G401 (cell line): ENCODE data around the gene DCDC2B. TPM values are rescaled to one million over a fixed set of nuclear protein-coding genes. Genes with fewer than 3 reads are reported as not detected.
"Not testable (repeated sequence)": the region's sequence is repeated elsewhere in the genome, so short reads cannot be mapped to it uniquely, and the experiment has no call there.

Experiments used
- DNase-seq: peaks from one replicate; pipeline ENCODE4 v3.0.0-alpha.2; 2015; ENCODE audit warnings: low spot score
- in situ Hi-C: cut with HindIII; loops from 2 replicates; pipeline ENCODE4 v1.10.0; 2016; ENCODE audit warnings: low sequenced_read_pairs, mixed read lengths
- total RNA-seq: library from RNA; depleted of rRNA; stranded (reverse); fragments of >200 nt; shearing (Covaris generic); gene quantifications from 2 replicates; pipeline ENCODE4 v1.2.3, GENCODE V29; 2014; rRNA removed

Gene DCDC2B
- total RNA-seq, 1 experiment from 2014 or later, result not detected

DNA sequence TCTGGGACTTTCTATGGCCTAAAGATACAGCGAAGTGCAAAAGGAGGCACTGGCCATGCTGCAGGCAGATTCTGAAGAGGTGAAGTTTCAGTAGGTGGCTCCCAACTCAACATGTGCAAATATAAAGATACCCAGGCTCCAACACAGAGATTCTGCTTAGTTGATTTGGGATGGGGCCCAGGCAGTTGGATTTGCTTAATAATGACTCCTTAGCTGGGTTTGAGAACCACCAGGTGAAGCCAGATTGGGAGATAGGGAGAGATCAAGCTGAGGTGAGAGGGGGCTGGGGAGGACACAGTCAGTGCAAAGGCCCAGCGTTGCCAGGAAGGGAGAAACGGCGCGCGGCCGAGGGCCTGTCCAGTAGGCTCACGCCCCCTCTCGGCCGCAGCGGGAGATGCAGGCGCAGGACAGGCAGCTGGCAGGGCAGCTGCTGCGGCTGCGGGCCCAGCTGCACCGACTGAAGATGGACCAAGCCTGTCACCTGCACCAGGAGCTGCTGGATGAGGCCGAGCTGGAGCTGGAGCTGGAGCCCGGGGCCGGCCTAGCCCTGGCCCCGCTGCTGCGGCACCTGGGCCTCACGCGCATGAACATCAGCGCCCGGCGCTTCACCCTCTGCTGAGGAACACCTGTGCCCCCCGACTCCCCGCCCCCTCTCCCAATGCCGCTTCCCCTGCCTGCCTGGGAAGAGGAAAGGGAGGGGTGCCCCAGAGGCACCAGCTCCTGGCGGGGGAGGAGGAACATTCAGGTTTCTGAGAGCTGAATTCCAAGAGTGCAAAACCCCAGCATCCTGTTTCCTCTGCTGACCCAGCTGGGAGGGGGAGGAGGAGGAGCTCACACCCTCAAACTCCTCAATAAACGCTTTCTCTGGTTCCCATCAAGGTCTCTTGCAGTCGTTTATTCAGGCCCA is 39.3 kb downstream of the DCDC2B start:
- in situ Hi-C loops, result no loop called here

GRCh38 chr1:32249831-32250525 is 41.1 kb downstream of the DCDC2B start:
- in situ Hi-C loops, result no loop called here
- no peak for DNase-seq

More for the DNA sequence above, 39.3 kb downstream of the DCDC2B start:
- peak; percentile 26 for DNase-seq

DNA sequence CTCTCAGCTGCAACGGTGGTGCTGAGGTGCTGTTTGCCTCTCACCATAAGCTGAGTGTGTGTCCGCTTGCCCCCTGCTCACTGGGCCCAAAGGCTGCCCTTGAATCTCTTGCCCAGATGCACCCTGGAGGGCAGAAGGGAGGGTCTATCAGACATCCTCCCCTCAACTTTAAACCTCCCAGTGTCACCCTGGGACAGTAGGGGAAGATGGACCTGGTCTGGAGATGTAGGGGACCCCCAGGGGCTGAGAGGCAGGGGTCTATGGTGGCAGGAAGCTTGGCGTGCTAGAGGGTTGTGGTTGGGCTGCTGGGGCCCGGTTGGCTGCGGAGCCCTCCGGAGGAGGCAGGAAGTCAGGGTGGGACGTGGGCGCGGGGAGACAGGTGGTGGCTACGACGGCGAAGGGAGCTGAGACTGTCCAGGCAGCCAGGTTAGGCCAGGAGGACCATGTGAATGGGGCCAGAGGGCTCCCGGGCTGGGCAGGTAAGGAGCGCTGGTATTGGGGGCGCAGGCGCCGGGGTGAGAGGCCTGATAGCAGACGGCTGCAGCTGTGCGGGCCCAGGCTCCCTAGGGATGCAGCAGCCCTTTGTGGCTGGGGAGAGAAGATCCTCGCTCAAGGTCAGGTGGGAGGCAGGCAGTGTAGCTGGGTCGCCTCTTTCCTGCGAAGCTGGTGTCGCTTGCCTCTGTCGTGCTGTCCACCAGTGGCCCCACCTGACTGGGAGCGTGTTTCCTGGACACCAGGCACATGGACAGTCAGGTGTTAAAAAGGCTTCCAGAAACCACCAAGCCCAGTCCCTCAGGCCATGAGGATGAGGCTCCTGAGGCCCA is 42.2 kb downstream of the DCDC2B start, which contains the start of gene LCK:
Gene LCK, plus strand, starts transcription at position 373 of the 824 bp plus-strand sequence. CDS start 23,065 bp downstream, outside the sequence.
- in situ Hi-C loops, result no loop called here
- DNase-seq, result no peak

GRCh38 chr1:32255072-32256071 is 46.5 kb downstream of the DCDC2B start:
- no peak for DNase-seq
- in situ Hi-C loops, result no loop called here

DNA sequence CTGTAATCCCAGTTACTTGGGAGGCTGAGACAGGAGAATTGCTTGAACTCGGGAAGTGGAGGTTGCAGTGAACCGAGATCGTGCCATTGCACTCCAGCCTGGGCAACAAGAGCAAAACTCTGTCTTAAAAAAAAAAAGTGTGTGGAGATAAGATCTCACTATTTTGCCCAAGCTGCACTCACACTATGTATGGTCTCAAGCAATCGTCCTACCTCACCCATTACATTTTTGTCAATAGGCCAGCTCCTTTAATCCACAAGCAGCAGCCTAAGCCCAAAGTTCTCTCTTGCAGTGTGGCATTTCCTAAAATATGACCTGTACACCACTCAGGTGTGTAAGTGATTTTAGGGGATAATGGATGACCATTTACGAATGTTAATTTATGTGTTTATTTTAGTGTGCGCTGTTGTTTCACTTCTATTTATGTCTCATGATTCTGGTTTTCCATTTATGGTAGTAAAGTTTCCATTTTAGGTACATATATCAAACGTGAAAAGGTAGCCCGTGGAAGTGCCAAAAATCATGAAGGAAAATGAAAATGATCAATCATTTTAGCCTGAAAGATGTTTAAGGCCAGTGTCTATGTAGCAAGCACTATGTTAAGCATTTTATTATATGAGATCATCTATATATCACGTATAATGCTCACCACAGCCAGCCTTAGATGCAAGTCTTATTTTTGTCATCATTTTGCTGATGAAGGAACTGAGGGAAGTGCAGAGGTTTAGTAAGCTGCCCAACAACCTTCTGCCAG is 47.8 kb downstream of the DCDC2B start:
- in situ Hi-C loops, result no loop called here
- no peak for DNase-seq

DNA sequence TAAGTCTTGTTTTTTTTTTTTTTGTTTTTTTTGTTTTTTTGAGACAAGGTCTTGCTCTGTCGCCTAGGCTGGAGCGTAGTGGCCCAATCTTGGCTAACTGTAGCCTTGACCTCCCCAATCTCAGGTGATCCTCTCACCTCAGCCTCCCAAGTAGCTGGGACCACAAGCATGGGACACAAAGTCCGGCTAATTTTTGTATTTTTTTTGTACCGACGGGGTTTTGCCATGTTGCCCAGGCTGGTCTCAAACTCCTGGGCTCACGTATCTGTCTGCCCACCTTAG is 48.3 kb downstream of the DCDC2B start:
- no peak for DNase-seq
- in situ Hi-C loops, result no loop called here

- in situ Hi-C loops, DNase-seq: not testable (repeated sequence)
These were observed 54.3 kb downstream of the DCDC2B start for GRCh38 chr1:32263236-32263593.

DNA sequence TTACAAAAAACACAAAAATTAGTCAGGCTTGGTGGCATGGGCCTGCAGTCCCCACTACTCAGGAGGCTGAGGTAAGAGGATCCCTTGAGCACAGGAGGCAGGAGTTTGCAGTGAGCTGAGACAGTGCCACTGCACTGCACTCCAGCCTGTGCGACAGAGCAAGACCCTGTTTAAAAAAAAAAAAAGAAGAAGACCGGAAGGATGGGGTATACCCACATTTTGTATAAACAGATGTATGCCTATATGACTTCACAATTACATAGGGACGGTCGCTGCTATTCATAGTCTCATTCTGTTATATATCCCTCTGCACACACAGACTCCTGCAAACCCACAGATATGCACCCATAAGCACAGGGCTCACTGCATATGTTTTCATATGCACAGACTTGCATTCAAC is 54.9 kb downstream of the DCDC2B start:
- no peak for DNase-seq
- in situ Hi-C loops, result no loop called here

Other genes with a start within 250 kb of the DCDC2B start
- 167 and 200 TPM in 2 replicates for gene KHDRBS1, start 195.2 kb upstream of the DCDC2B start, total RNA-seq
- gene TMEM39B, start 136.2 kb upstream of the DCDC2B start, total RNA-seq, result 10.3 and 19.0 TPM in 2 replicates
- gene KPNA6, start 101.0 kb upstream of the DCDC2B start, total RNA-seq, result 30.8 and 36.0 TPM in 2 replicates
- gene TXLNA, start 29.4 kb upstream of the DCDC2B start, total RNA-seq, result 52.9 and 72.8 TPM in 2 replicates
- 24.4 and 30.9 TPM in 2 replicates for gene CCDC28B, start 8.5 kb upstream of the DCDC2B start, total RNA-seq
- gene IQCC, start 3.4 kb upstream of the DCDC2B start, total RNA-seq, result 3.3 and 4.0 TPM in 2 replicates
- 11.8 and 17.0 TPM in 2 replicates for gene TMEM234, start 13.3 kb downstream of the DCDC2B start, total RNA-seq
- 451 and 486 TPM in 2 replicates for gene EIF3I, start 13.3 kb downstream of the DCDC2B start, total RNA-seq
- not detected in 2 replicates for gene FAM167B, start 38.1 kb downstream of the DCDC2B start, total RNA-seq
- gene LCK, start 42.2 kb downstream of the DCDC2B start, total RNA-seq, result not detected in 2 replicates
- gene HDAC1, start 83.0 kb downstream of the DCDC2B start, total RNA-seq, result 191 and 286 TPM in 2 replicates
- 89.6 and 132 TPM in 2 replicates for gene MARCKSL1, start 127.1 kb downstream of the DCDC2B start, total RNA-seq
- 0.20 and 0.31 TPM in 2 replicates for gene FAM229A, start 153.4 kb downstream of the DCDC2B start, total RNA-seq
- gene TSSK3, start 153.4 kb downstream of the DCDC2B start, total RNA-seq, result 0.20 TPM in 1 of 2 replicates, not detected in the other
- 40.7 and 47.3 TPM in 2 replicates for gene BSDC1, start 185.4 kb downstream of the DCDC2B start, total RNA-seq